HG02973 (cell line): Measurements from ENCODE around the gene GNL2.
"Not testable (repeated sequence)": the region's sequence is repeated elsewhere in the genome, so short reads cannot be mapped to it uniquely, and the experiment has no call there.

Experiments
- ATAC-seq: cut with Tn5 transposase; IDR thresholded peaks from one replicate; pipeline ENCODE4 v1.9.1; 2021; ENCODE audit warnings: moderate library complexity; ENCODE audit not compliant: unreplicated experiment

Gene GNL2

DNA sequence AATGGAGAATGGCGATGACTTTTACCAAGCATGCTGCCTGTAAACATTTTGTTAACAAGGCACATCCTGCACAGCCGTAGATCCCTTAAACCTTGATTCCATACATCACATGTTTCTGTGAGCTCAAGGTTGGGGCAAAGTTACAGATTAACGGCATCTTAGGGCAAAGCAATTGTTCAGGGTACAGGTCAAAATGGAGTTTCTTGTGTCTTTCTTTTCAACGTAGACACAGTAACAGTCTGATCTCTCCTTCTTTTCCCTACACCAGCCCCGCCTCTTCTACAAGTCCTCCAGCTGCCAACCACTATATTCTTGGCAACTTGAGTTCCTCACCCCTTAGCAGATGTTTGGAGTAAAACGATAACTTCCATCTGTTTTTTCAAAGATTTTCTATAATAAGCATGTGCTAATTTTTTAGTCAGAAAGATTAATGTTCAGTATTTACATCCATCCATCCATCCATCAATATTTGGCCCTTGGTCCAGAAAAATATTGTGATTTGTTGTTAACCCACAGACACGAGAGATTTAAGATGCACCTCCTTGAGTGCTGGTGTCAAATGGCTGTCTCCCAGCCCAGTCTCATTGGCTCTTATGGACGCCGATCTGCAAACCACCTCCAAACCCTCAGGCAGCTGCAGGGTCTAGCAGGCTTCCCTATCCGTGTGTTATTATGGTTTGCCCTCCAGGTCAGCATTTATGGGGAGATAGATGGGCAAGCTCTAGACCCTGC is 35.2 kb downstream of the GNL2 start:
- ATAC-seq: no peak

DNA sequence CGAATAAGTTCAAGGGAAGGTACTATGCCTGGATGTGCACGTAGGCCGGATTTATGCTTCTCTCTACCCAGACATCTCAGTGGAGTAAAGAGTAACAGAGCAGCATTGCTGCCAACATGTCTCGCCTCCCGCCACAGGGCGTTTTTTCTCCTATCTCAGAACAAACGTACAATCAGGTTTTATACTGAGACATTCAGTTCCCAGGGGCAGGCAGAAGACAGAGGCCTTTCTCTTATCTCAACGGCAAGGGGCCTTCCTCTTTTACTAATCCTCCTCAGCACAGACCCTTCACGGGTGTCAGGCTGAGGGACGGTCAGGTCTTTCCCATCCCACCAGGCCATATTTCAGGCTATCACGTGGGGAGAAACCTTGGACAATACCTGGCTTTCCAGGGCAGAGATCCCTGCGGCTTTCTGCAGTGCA is 35.8 kb downstream of the GNL2 start:
- not testable (repeated sequence) for ATAC-seq

DNA sequence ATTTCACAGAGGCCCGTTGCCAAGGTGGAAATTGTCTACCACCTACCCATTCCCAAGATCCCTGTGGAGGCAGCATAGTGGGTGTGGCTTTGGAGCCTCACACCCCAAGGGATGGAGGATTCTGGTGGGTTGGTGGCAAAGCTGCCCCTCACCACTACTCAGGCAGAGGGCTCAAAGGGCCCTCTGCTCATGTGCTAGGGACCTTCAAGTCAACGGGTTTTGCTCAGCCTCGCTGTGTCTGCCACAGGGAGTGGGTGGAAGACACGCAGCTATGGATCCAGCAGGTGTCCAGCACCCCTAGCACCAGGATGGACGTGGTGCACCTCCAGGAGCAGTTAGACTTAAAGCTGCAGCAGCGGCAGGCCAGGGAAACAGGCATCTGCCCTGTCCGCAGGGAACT is 36.7 kb downstream of the GNL2 start:
- no peak for ATAC-seq

DNA sequence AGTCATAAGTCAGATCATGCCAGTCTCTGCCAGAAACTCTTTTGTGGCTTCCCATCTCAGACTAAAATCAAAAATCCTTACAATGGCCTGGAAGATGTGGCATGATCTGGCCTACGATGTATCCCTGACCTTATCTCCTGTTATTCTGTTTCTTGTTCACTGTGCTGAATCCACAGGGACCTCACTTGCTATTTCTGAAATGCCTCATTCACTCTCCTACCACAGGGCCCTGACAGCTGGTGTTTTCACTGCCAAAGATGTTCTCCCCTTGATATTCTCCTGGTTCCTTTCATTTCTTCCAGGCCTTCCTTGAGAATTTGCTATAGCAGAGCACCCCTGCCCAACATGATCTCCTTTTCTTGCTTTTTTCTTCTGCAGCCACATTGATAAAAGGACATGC is 37.3 kb downstream of the GNL2 start:
- no peak for ATAC-seq

DNA sequence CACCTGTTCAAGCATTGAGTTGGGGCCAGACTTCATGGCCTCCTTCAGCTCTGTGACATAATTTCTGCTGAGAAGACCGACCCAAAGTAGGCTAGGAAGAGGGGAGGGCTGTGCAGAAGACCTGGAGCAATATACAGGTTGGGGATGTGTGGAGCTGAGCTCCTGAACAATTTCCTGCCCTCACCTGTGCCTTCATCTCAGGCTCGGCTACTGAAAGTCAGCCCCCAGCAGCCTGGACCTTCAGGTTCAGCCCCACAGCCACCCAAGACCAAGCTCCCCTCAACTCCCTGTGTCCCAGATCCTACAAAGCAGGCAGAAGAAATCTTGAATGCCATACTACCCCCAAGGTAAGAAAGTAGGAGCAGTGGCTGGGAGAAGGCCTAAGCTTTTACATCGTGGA is 38.3 kb downstream of the GNL2 start:
- no peak for ATAC-seq

DNA sequence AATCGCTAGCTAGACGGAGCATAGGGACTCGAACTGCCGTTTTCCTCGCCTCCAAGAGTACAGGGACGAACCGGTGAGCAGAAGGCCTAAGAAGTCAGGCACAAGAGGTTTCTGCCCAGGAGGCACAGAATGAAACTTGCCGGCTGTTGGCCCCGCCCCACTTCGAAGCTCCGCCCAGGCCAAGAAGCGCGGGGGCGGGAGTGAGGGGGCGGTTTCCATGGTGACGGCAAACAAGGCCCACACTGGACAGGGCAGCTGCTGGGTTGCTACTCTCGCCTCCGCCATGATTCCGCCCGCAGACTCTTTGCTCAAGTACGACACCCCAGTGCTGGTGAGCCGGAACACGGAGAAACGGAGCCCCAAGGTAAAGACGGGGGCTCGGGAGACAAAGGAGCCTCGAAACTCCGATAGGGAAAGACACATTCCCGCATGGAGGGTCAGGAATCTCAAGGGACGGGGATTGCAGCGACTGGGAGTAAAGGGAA is 39.0 kb downstream of the GNL2 start, which contains the start of gene DNALI1:
Gene DNALI1 (plus strand): TSS at position 229 of the 485 bp plus-strand sequence. CDS start 55 bp downstream, at position 284.
- no peak for ATAC-seq

DNA sequence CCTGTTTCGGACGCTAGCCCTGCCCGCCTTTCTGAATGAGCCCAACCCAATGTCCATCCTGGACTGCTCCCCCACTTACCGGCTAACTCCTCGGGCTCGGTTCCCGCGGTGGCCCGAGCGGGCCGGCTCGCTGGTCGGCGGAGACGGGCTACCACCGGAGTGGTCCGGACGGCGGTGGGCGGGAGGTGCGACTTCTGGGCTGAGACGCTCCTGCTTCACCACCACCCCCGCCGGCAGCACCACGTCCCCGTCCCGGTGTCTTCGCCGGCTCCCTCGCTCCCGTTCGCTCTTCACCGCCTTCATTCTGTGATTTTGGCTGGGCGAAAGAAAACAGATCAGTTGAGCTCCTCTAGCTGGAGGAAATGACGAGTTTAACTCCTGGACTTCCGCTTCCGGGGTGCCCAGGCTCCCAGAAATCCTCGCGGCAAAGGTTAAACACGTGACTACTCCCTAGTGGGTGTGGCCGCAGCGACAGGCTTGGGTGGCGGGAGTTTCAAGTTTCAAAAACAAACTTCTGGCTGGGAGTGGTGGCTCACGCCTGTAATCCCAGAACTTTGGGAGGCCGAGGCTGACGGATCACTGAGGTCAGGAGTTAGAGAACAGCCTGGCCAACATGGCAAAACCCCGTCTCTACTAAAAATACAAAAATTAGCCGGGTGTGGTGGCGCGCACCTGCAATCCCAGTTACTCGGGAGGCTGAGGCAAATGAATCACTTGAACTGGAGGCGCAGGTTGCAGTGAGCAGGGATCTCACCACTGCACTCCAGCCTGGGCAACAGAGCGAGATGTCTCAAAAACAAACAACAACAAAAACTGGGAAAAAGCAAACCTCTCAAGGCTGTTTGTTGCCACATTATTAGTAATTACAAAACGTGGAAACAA is 41.6 kb downstream of the GNL2 start, which contains the start of gene SNIP1:
Gene SNIP1 (minus strand): TSS at position 367 of the 882 bp plus-strand sequence. CDS start 64 bp downstream, at position 303.
- ATAC-seq: peak; percentile 84

DNA sequence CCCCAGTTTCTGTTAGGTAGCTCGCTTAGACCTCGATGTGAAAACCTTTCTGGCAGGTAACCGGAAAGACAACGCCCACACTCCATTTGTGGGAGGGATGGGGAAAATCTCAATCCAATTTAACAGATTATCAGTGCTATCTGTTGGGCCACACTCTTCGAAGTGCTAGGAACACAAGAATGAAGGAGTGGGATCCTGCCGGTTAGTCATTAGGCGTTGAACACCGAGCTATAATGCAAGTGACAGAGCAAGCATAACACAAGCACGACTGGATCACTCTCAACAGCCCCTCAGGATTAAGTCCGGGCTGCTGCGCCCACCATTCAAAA is 42.2 kb downstream of the GNL2 start:
- no peak for ATAC-seq

DNA sequence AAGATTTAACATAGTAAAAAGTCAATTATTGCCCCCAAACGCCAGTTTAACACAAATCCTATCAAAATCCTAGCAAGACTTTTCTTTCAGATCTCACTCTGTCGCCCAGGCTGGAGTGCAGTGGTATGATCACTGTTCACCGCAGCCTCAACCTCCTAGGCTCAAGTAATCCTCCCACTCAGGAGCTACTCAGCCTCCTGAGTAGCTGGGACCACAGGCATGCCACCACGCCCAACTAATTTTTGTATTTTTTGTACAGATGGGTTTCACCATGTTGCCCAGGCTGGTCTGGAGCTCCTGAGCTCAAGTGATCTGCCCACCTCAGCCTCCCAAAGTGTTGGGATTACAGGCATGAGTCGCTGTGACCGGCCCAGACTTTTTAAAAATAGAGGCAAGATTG is 46.4 kb downstream of the GNL2 start:
- no peak for ATAC-seq

DNA sequence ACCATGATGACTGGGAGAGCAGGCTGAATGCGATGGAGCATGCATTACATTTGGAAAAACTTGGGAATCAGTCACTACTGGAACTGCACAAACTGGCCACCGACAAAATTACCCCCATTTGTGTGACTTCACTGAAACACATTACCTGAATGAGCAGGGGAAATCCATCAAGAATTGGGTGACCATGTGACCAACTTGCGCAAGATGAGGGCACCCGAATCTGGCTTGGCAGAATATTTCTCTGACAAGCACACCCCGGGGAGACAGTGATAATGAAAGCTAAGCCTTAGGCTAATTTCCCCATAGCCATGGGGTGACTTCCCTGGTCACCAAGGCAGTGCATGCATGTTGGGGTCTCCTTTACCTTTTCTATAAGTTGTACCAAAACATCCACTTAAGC is 50.7 kb downstream of the GNL2 start:
- ATAC-seq: no peak

DNA sequence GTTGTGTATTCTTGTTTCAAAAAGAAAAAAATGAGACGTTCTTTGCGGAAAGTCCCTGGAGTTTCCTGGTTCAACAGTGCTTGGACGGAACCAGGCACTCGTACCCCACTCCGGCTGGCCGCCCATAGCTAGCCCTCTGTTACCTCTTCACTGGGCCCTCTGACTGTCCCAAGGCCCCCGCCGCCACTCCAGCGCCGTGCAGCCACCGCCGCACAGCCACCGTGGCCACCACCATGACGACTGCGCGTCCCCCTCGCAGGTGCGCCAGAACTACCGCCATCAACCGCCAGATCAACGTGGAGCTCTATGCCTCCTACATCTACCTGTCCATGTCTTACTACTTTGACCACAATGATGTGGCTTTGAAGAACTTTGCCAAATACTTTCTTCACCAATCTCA is 51.2 kb downstream of the GNL2 start:
- no peak for ATAC-seq

DNA sequence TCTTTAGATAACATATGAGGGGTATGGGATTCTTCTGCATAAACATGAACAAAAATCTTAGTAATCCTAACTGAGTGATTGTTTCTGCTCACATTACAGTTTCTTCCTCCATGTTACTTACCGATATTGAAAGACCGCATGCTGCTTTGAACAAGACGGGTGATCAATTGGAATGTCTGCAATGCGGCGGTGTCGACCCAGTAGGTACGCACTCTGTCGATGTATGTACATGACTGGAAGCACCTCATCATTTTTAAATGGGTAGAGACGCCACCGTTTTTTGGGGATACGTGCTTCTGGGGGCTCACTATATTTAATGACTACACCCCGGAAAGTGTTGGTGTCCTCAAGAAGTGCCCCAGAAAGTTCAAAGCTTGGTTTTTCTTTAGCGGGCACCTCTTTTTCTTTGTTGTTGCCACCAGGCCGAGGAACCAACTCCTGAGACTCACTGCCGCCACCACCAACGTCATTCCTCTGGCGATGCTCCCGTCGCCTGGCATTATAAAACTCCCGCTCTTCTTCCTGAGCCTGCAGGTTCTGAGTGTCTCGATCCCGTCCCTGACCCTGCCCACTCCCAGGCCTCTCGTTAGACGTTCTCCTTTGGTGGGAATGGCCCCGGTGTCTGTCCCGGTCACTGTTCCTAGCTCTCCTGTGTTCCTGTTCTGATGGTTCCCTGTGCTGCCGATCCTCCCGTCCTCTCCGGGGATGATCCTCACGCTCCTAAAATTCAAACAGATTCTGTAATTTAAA is 55.5 kb downstream of the GNL2 start:
- no peak for ATAC-seq

DNA sequence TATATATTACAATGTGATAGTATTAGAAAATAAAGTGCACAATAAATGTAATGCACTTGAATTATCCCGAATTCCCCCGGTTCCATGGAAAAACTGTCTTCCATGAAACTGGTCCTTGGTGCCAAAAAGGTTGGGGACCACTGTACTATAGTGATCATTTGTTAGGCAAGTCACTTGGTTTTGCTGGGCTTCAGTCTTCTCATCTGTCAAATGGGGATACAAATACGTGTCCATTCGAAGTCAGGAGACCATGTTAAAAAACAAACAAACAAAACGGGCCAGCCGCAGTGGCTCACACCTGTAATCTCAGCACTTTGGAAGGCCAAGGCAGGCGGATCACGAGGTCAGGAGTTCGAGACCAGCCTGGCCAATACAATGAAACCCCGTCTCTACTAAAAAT is 56.6 kb downstream of the GNL2 start:
- not testable (repeated sequence) for ATAC-seq

DNA sequence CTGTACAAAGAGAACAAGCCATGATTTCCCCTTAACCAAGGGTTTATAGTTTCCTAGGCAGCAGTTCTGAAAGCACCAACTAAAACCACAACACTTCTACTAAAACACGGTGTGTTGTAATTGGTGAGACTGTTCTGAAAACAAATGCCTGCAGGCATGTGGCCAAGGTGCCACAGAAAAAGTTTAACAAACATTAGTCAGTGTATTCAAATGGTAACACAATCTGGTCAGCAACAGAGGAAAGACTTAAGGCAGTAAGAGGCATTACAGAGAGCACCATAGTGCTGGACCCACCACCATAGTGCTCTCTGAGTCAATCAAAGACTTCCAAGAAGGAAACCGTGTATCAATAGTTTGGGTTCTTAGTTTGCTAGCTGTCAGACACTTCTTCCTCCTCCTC is 58.4 kb downstream of the GNL2 start:
- no peak for ATAC-seq

DNA sequence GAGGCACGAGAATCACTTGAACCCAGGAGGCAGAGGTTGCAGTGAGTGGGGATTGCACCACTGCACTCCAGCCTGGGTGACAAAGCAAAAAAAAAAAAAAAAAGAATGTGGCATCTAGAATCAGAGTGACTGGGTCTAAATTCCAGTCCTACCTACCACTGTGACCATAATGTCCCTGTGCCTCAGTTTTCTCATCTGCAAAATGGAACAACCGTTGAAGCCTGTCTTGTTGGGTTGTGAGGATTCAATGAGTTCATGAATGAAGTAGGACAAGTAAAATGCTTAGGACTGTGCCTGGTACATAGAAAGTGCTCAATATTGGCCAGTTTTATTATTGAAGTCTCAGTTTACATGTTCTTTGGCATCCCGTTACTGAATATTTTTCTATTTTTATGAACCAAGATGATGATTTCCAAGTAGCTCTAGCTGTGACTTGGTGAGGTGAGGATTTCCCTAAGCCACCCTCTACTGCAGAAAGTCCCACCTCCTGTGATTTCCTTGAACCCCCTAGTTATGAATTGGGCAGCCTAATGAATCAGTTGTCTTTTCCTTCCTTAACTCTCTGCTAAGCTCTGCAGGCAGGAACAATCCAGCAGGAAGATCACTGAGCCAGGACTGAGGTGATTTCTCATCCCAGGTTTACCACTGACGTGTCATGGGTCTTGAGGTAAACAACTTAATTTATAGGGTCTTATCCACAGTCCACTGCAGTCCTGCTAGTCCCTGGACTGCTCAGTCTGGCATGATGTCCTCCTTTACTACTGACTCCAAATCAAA is 62.2 kb downstream of the GNL2 start:
- no peak for ATAC-seq

DNA sequence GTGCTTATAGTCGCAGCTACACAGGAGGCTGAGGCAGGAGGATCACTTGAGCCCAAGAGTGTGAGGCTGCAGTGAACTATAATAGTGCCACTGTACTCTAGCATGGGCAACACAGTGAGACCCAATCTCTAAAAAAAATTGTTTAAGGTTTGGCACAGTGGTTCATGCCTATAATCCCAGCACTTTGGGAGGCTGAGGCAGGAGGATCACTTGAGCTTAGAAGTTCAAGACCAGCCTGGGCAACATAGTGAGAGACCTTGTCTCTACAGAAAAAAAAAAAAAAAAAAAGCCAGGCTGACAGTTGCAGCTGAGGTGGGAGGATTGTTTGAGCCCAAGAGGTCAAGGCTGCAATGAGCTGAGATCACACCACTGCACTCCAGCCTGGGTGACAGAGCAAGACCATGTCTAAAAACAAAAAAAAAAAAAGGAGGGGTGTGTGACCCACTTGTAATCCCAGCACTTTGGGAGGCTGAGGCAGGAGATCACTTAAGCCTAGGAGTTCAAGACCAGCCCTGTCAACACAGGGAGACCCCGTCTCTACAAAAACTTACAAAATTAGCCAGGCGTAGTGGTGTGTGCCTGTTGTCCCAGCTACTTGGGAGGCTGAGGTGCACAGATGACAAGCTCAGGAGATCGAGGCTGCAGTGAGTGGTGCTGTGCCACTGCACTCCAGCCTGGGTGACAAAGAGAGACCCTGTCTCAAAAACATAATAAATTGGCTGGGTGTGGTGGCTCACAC is 63.1 kb downstream of the GNL2 start:
- not testable (repeated sequence) for ATAC-seq

DNA sequence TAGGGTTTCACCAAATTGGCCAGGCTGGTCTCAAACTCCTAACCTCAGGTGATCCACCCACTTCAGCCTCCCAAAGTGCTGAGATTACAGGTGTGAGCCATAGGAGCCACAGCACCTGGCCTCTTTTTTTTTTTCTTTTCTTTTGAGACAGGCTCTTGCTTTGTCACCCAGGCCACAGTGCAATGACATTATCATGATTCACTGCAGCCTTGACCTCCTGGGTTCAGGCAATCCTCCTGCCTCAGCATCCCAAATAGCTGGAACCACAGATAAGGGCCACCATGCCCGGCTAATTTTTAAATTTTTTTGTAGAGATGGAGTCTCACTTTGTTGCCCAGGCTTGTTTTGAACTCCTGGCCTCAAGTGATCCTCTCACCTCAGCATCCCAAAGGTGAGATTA is 65.8 kb downstream of the GNL2 start:
- not testable (repeated sequence) for ATAC-seq

DNA sequence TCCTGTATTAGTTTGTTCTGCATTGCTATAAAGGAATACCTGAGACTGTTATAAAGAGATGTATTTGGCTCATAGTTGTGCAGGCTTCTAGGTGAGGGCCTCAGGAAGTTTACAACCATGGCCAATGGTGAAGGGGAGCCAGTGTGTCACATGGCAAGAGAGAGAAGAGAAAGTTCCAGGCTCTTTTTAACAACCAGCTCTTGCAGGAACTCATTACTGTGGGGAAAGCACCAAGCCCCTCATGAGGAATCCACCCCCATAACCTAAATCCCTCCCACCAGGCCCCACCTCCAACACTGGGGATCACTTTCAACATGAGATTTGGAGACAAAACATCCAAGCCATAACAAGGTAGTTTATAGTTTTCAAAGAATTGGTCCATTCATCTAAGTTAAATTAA is 76.1 kb downstream of the GNL2 start:
- ATAC-seq: no peak

DNA sequence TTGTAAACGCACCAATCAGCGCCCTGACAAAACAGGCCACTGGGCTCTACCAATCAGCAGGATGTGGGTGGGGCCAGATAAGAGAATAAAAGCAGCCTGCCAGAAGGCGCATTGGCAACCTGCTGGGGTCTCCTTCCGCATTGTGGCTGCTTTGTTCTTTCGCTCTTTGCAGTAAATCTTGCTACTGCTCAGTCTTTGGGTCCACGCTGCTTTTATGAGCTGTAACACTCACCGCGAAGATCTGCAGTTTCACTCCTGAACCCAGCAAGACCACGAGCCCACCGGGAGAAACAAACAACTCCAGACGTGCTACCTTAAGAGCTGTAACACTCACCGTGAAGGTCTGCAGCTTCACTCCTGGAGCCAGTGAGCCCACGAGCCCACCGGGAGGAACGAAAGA is 76.8 kb downstream of the GNL2 start:
- ATAC-seq: not testable (repeated sequence)

DNA sequence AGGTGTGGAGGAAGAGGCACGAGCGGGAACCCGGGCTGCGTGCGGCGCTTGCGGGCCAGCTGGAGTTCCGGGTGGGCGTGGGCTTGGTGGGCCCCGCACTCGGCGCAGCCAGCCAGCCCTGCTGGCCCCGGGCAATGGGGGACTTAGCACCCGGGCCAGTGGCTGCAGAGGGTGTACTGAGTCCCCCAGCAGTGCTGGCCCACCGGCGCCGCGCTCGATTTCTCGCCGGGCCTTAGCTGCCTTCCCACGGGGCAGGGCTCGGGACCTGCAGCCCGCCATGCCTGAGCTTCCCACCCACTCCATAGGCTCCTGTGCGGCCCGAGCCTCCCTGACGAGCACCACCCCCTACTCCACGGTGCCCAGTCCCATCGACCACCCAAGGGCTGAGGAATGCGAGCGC is 77.5 kb downstream of the GNL2 start:
- not testable (repeated sequence) for ATAC-seq
